Measurements from ENCODE around the gene CIB1. TPM values are rescaled to one million over a fixed set of nuclear protein-coding genes. Genes with fewer than 3 reads are reported as not detected.

The CIB1 gene
- total RNA-seq = 4.7 TPM

GRCh38 chr15:90233387-90234095, at the start of gene CIB1:
Gene CIB1 (minus strand): TSS chr15:90233941. CDS start chr15:90233885, 56 bp downstream.

GRCh38 chr15:90265271-90266060, 31.7 kb upstream of the CIB1 start, which contains the start of gene NGRN:
Gene NGRN (plus strand): TSS chr15:90265672. CDS start chr15:90265713, 41 bp downstream.

GRCh38 chr15:90249203-90249863, 15.6 kb upstream of the CIB1 start, which contains the start of gene TTLL13:
Gene TTLL13 (plus strand): TSS chr15:90249556. CDS start chr15:90250631, 1,075 bp downstream.

GRCh38 chr15:90234096-90234988, 601 bp upstream of the CIB1 start, which contains the start of gene GDPGP1:
Gene GDPGP1 (plus strand): TSS chr15:90234209. CDS start chr15:90240909, 6,700 bp downstream.

GRCh38 chr15:90201130-90201943, 32.4 kb downstream of the CIB1 start, which contains the start of gene SEMA4B:
Gene SEMA4B (plus strand): TSS chr15:90201330. CDS start chr15:90201579, 249 bp downstream.

Small RNA genes within 50 kb of the gene (small RNA-seq; reads per million reads assigned to genes)
- not detected for gene AC091167.3 (ENCODE audit: low replicate concordance)

Other genes starting within 250 kb of the CIB1 start
- 12.8 TPM for gene ZNF710, start 232.6 kb downstream of the CIB1 start, total RNA-seq
- 78.9 TPM for gene IDH2, start 131.5 kb downstream of the CIB1 start, total RNA-seq
- gene SEMA4B, start 32.6 kb downstream of the CIB1 start, total RNA-seq = 70.7 TPM
- gene GDPGP1, start 268 bp upstream of the CIB1 start, total RNA-seq = 5.3 TPM
- not detected for gene TTLL13, start 15.6 kb upstream of the CIB1 start, total RNA-seq
- gene NGRN, start 31.7 kb upstream of the CIB1 start, total RNA-seq = 168 TPM
- 11.6 TPM for gene ZNF774, start 118.3 kb upstream of the CIB1 start, total RNA-seq
- gene IQGAP1, start 154.3 kb upstream of the CIB1 start, total RNA-seq = 109 TPM